ENCODE data around the gene POU3F2.

GRCh38 chr6:98831959-98832283, 2.5 kb upstream of the POU3F2 start:
- TF ChIP-seq EZH2 (IDR thresholded peaks at IDR 0.05) (no peak), CTCF (IDR thresholded peaks at IDR 0.05) (no peak), EZH2phosphoT487 (IDR thresholded peaks at IDR 0.05) (no peak)
